Dermis microvascular lymphatic vessel endothelial cell (primary cell): ENCODE measurements around the gene ZGRF1. TPM values are rescaled to one million over a fixed set of nuclear protein-coding genes. Genes with fewer than 3 reads are reported as not detected.
"Not testable (repeated sequence)": the region's sequence is repeated elsewhere in the genome, so short reads cannot be mapped to it uniquely, and the experiment has no call there.

ENCODE experiments used
- DNase-seq, 2 donors: peaks; one replicate each; pipeline versions ENCODE4 v3.0.0 to v3.0.0-alpha.2; 2010; ENCODE audit warnings: low read depth in 2 of 2
- total RNA-seq: library from RNA; depleted of rRNA; stranded (reverse); fragments of >200 nt; gene quantifications from 2 replicates; pipeline ENCODE4 v1.2.1, GENCODE V29; 2014

Gene ZGRF1
- total RNA-seq, 1 donor from 2014 or later, result 8.1 TPM

DNA sequence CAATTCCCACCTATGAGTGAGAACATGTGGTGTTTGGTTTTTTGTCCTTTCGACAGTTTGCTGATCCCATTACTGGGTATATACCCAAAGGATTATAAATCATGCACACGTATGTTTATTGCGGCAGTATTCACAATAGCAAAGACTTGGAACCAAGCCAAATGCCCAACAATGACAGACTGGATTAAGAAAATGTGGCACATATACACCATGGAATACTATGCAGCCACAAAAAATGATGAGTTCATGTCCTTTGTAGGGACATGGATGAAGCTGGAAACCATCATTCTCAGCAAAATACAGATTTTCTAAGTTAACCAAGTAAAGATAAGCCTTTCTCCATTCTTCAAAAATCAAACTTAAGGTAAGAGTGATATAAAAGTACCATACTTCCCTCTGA is 82.4 kb downstream of the ZGRF1 start:
- DNase-seq, result not testable (repeated sequence)

DNA sequence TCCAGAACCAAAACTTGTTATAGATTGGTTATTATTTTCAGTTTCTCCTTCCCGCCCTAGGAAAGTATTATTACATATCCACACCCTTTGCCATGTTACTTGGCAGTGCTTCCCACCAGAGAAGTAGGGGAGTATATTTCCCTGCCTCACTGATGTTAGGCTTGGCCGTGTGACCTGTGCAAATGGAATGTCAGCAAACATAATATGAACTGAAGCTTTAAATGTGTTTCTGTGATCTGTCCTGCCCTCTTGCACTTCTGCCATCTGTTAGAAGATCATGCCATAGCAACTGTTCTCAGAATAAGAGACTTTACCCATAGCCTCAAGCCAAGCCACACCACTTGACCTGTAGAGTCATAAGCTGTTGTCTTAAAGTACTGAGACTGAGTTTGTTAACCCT is 84.0 kb downstream of the ZGRF1 start:
- DNase-seq, result no peak

DNA sequence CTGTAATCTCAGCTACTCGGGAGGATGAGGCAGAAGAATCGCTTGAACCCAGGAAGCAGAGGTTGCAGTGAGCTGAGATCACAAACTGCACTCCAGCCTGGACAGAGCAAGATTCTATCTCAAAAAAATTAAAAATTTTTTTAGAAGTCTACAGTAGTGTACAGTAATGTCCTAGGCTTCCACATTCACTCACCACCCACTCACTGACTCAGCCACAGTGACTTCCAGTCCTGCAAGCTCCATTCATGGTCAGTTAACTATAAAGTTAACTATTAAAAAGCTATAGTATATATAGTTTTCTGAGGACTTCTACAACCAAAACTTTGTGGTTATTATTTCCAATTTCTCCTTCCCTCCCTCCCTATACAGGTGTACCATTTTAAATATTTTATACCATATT is 86.0 kb downstream of the ZGRF1 start:
- no peak for DNase-seq

DNA sequence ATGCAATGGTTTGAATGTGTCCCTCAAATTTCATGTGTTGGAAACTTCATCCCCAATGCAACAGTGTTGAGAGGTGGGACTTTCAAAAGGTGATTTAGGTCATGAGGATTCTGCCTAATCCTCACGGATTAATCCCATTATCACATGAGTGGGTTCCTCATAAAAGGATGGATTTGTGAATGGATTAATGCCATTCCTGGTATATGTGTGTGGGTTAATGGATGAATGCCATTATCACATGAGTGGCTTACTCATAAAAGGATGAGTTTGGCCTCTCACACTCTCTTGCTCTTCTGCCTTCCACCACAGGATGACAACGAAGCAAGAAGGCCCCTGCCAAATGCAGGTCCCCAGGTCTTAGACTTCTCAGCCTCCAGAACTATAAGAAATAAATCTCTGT is 90.2 kb downstream of the ZGRF1 start:
- DNase-seq, result no peak

- DNase-seq, result no peak
Measured at GRCh38 chr4:112545346-112545745, 91.4 kb downstream of the ZGRF1 start.

- DNase-seq, result no peak
Measured at GRCh38 chr4:112540695-112541094, 96.0 kb downstream of the ZGRF1 start.

GRCh38 chr4:112536123-112536522 is 100.6 kb downstream of the ZGRF1 start:
- no peak for DNase-seq

DNA sequence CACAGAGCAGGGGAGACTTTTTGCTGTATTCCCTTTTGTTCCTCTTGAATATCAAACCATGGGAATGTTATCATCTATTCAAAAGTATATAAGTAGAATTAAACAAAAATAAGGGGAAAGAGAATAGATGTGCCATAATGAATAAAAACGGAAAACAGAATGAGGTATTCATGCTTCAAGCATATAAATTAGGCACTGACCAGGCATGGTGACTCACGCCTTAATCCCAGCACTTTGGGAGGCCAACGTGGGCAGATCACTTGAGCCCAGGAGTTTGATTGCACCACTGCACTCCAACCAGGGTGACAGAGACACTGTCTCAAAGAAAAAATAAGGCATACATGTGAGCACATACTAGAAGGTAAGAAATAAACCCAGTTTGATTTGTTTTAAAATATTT is 104.4 kb downstream of the ZGRF1 start:
- no peak for DNase-seq

DNA sequence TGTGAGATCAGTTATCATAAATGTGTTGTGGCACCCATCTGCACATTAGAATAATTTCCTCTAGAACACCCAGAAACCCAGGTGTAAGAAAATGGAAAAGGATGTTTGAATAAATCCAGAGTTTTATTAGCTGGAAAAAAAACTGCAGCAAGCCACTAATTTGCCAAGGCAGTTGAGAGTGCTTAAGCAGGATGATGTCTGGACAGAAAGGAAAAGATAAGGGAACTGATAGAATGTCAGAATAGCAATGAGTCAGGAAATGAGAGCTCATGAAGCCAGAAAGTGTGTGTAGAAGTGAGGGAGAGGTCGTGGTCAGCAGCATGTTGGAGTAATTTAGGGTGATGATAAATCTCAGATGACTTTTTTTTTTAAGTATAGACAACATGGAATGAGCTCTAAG is 105.6 kb downstream of the ZGRF1 start:
- no peak for DNase-seq

- DNase-seq, result no peak
Measured at GRCh38 chr4:112526061-112526460, 110.6 kb downstream of the ZGRF1 start.

GRCh38 chr4:112523764-112524505 is 112.8 kb downstream of the ZGRF1 start:
- DNase-seq, result peak in 1 of 2 donors; percentile 46

GRCh38 chr4:112523008-112523721 is 113.5 kb downstream of the ZGRF1 start:
- peak in 1 of 2 donors; percentile 59 for DNase-seq

- DNase-seq, result not testable (repeated sequence)
Measured at GRCh38 chr4:112522431-112522830, 114.3 kb downstream of the ZGRF1 start.

- no peak for DNase-seq
Measured at GRCh38 chr4:112521123-112522023, 115.3 kb downstream of the ZGRF1 start.

GRCh38 chr4:112520598-112521122 is 116.0 kb downstream of the ZGRF1 start:
- DNase-seq, result no peak

- DNase-seq, result no peak
Measured at GRCh38 chr4:112519689-112520597, 116.8 kb downstream of the ZGRF1 start.

GRCh38 chr4:112518675-112519074 is 118.0 kb downstream of the ZGRF1 start:
- no peak for DNase-seq

DNA sequence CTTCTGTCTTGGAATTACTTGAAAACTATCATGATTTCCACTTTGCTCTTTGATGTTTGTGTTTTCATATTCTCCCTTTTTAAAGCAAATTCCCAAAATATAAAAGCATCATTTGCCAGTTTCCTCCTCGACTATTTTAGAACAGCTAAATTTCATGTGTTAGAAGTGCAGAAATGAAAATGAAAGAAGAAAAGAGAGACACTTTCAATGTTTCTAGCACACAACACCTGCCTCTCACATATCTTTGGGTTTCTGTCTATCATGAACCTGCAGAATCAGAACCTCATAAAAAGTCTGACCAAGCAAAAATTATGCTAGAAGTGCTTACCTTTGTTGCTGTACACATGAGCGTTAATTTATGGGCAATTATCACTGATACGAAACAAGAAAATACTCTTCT is 118.8 kb downstream of the ZGRF1 start:
- no peak for DNase-seq

- no peak for DNase-seq
Measured at GRCh38 chr4:112517067-112517634, 119.6 kb downstream of the ZGRF1 start.

DNA sequence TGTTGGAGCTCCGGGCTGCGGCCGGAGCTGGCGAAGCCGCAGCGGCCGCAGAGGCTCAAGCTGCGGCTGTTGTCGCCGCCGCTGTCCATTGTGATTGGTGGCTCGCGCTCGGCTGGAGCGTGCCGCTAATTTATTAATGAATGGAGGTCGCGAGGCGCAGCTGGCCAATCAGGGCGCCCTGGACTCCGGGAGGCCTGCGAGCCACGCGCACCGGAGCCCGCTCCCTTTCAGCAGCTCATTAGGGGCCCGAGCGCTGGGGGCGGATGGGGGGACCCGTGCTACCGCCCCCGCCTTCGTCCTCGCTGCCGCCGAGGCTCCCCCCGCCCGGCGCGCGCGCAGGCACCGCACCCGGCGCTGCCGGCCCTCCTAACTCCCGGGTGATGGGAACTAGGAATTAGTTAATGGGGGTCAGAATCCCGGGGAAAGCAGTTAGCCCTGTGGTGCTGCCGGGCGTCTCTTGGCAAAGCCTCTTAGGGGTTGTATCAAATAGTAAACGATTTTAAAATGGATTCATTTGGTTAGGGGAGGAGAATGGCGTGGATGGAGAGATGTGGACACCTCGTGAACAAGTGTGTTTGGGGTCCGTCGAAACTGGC is 120.1 kb downstream of the ZGRF1 start:
- DNase-seq, result peak in 1 of 2 donors; percentile 47
